ENCODE results near the gene SGMS2. TPM values are rescaled to one million over a fixed set of nuclear protein-coding genes. Genes with fewer than 3 reads are reported as not detected.
"Not testable (repeated sequence)": the region's sequence is repeated elsewhere in the genome, so short reads cannot be mapped to it uniquely, and the experiment has no call there.

The SGMS2 gene
- total and polyA plus RNA-seq, 12 donors = 2.3 to 36.9 (median 25.2) TPM

- DNase-seq (no peak), ATAC-seq (no peak)
- no peak overlapping the region for H3K27ac ChIP-seq
- H3K27me3 ChIP-seq = no peaks in the 10 kb centered on the region
- H3K4me3 ChIP-seq = no peak overlapping the region
- intact Hi-C loops (cut with DNase I) = loop anchor here in 2 of 10 donors (2.0 to 10.0 kb wide), 2 partner anchors 92 to 160 kb away; partner anchors contain the start of gene SGMS2 (in 1 of the 2)
- peaks cover 0 to 4% (median 0%) of the 10 kb centered on the region in 9 donors for H3K4me1 ChIP-seq
- TF ChIP-seq, protein P1, sequence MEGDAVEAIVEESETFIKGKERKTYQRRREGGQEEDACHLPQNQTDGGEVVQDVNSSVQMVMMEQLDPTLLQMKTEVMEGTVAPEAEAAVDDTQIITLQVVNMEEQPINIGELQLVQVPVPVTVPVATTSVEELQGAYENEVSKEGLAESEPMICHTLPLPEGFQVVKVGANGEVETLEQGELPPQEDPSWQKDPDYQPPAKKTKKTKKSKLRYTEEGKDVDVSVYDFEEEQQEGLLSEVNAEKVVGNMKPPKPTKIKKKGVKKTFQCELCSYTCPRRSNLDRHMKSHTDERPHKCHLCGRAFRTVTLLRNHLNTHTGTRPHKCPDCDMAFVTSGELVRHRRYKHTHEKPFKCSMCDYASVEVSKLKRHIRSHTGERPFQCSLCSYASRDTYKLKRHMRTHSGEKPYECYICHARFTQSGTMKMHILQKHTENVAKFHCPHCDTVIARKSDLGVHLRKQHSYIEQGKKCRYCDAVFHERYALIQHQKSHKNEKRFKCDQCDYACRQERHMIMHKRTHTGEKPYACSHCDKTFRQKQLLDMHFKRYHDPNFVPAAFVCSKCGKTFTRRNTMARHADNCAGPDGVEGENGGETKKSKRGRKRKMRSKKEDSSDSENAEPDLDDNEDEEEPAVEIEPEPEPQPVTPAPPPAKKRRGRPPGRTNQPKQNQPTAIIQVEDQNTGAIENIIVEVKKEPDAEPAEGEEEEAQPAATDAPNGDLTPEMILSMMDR (IDR thresholded peaks at IDR 0.05) = no peak
- H3K36me3 ChIP-seq = peaks cover 0 to 6% (median 0%) of the 10 kb centered on the region in 9 donors
- peaks cover 0 to 24% (median 9%) of the 10 kb centered on the region in 11 donors for H3K9me3 ChIP-seq
These were observed 91.9 kb downstream of the SGMS2 start for GRCh38 chr4:107916623-107917022.

DNA sequence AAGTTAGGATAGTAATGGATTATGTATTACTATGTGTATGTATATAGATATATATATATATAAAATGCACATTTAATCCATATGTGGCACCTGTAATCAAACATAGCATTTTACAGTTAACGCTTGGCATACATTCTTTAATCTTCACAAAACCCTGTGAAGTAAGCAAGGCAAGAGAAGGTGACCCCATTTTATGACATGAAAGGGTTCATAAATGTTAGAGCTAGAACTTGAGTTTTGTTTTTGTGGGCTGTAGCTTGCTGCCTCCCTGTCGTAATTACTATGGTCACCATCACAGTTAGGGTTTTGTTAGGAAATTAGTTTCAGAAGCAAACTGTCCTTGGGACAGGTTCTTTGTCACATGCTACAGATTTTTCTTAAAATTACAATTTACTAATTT, 92.8 kb downstream of the SGMS2 start:
- peaks cover 0 to 4% (median 0%) of the 10 kb centered on the region in 9 donors for H3K4me1 ChIP-seq
- H3K27ac ChIP-seq = no peak overlapping the region
- peaks cover 0 to 24% (median 9%) of the 10 kb centered on the region in 11 donors for H3K9me3 ChIP-seq
- H3K27me3 ChIP-seq = no peaks in the 10 kb centered on the region
- TF ChIP-seq, protein P1 (IDR thresholded peaks at IDR 0.05) = no peak
- 95% methylated on average over 2 of the region's 2 CpGs for whole genome bisulfite sequencing, 2 donors
- DNase-seq (no peak), ATAC-seq (no peak)
- peaks cover 0 to 6% (median 0%) of the 10 kb centered on the region in 9 donors for H3K36me3 ChIP-seq
- no peak overlapping the region for H3K4me3 ChIP-seq
- intact Hi-C loops (cut with DNase I) = loop anchor here in 2 of 10 donors (2.0 to 10.0 kb wide), 2 partner anchors 93 to 161 kb away; partner anchors contain the start of gene SGMS2 (in 1 of the 2)

GRCh38 chr4:107922486-107923473, 98.0 kb downstream of the SGMS2 start:
- TF ChIP-seq, protein P1 (IDR thresholded peaks at IDR 0.05) = no peak

DNA sequence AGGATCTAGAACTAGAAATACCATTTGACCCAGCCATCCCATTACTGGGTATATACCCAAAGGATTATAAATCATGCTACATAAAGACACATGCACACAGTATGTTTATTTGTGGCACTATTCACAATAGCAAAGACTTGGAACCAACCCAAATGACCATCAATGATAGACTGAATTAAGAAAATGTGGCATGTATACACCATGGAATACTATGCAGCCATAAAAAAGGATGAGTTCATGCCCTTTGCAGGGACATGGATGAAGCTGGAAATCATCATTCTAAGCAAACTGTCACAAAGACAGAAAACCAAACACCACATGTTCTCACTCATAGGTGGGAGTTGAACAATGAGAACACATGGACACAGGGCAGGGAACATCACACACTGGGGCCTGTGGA, 101.0 kb downstream of the SGMS2 start:
- intact Hi-C loops (cut with DNase I) = not testable (repeated sequence)

More at GRCh38 chr4:107922486-107923473, 98.0 kb downstream of the SGMS2 start:
- Histone ChIP-seq H3K9me3 (peaks cover 0 to 28% (median 9%) of the 10 kb centered on the region in 11 donors), H3K36me3 (no peaks in the 10 kb centered on the region), H3K27me3 (no peaks in the 10 kb centered on the region), H3K4me1 (no peaks in the 10 kb centered on the region), H3K27ac (no peak overlapping the region), H3K4me3 (no peak overlapping the region)
- 83 to 89% methylated on average over 4 of the region's 4 CpGs for WGBS, 2 donors
- no peak for ATAC-seq
- intact Hi-C loops (cut with DNase I) = no loop called here
- DNase-seq = no peak

DNA sequence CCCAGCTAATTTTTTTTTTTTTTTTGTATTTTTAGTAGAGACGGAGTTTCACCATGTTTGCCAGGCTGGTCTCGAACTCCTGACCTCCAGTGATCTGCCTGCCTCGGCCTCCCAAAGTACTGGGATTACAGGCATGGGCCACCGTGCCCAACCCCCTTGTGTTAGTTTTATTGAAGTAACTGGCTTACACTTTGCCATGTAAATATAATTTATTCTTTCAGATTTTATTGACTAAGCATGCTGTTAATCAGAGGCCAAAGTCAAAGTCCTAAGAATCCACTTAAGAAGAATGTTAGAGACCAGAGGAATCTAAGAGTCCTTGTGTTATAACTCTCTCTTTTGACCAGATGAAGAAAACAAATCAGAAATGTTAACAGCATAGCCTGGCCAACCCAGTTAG, 102.1 kb downstream of the SGMS2 start:
- H3K9me3 ChIP-seq; H3K4me3 ChIP-seq; H3K27me3 ChIP-seq; H3K27ac ChIP-seq; ATAC-seq; H3K36me3 ChIP-seq; intact Hi-C loops (cut with DNase I); DNase-seq: not testable (repeated sequence)
- peaks cover 0 to 11% (median 1%) of the 10 kb centered on the region in 9 donors for H3K4me1 ChIP-seq
- 90 to 94% methylated on average over 4 of the region's 4 CpGs for WGBS, 2 donors

More for the DNA sequence above, 101.0 kb downstream of the SGMS2 start:
- not testable (repeated sequence) for DNase-seq, H3K27ac ChIP-seq, ATAC-seq, H3K9me3 ChIP-seq, H3K4me1 ChIP-seq, H3K27me3 ChIP-seq, H3K4me3 ChIP-seq, H3K36me3 ChIP-seq

Measured in heart right ventricle (tissue), 16 donors.